Astrocyte of the spinal cord (primary cell): ENCODE measurements around the gene MMP17.

Source experiments
- DNase-seq: peaks from one replicate; pipeline ENCODE4 v3.0.0; 2011; ENCODE audit warnings: low read depth, low spot score
- H3K4me3 ChIP-seq: 2 replicates; pipeline ENCODE4 v1.5.1; 2011; ENCODE audit warnings: low read depth, mild to moderate bottlenecking, low read length, moderate library complexity
- in situ Hi-C: cut with HindIII; loops from 2 replicates; pipeline ENCODE4 v1.10.0; 2017; ENCODE audit warnings: low sequenced_read_pairs
- TF ChIP-seq, protein P1 (sequence below): IDR thresholded peaks from 2 replicates; pipeline ENCODE4 v1.5.1; 2012; ENCODE audit warnings: low read depth, mild to moderate bottlenecking, low read length, inconsistent platforms

Gene MMP17

DNA sequence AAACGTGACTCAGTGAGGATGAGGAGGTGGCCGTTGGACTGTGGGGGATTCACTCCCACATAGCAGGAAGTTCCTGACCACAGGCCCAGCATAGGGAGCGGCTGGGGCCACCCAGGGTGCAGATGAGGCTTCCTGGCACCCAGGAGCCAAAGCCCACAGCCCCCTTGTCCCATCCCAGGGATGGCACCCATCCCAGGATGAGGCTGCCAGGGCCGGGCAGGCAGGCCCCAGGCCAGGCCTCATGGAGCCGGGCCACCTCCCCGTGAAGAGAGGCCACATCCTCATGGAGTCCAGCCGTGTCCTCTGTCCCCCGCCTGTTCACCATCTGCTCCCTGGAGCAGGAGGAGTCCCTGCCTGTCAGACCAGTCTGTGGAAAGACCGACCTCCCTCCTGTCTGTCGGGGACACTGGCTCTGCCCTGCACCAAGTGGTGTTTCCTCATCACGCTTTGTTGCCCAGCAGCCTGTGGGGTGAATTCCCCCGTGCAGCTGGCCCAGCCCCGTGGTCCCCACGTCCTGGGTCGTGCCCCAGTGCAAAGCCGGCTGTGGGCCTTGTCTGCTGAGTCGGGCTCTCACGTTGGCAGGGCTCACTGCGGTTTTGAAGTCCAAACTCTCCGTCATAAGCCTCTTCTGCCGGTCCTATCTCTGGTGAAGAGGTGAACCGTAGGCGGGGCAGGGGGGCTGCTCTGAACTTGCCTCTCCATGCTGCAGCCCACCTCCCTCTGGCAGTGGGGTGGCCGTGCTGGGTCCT is 24.5 kb downstream of the MMP17 start:
- TF ChIP-seq, protein P1, sequence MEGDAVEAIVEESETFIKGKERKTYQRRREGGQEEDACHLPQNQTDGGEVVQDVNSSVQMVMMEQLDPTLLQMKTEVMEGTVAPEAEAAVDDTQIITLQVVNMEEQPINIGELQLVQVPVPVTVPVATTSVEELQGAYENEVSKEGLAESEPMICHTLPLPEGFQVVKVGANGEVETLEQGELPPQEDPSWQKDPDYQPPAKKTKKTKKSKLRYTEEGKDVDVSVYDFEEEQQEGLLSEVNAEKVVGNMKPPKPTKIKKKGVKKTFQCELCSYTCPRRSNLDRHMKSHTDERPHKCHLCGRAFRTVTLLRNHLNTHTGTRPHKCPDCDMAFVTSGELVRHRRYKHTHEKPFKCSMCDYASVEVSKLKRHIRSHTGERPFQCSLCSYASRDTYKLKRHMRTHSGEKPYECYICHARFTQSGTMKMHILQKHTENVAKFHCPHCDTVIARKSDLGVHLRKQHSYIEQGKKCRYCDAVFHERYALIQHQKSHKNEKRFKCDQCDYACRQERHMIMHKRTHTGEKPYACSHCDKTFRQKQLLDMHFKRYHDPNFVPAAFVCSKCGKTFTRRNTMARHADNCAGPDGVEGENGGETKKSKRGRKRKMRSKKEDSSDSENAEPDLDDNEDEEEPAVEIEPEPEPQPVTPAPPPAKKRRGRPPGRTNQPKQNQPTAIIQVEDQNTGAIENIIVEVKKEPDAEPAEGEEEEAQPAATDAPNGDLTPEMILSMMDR = no peak
- DNase-seq = no peak
- in situ Hi-C loops = no loop called here
- H3K4me3 ChIP-seq = no peak overlapping the region

DNA sequence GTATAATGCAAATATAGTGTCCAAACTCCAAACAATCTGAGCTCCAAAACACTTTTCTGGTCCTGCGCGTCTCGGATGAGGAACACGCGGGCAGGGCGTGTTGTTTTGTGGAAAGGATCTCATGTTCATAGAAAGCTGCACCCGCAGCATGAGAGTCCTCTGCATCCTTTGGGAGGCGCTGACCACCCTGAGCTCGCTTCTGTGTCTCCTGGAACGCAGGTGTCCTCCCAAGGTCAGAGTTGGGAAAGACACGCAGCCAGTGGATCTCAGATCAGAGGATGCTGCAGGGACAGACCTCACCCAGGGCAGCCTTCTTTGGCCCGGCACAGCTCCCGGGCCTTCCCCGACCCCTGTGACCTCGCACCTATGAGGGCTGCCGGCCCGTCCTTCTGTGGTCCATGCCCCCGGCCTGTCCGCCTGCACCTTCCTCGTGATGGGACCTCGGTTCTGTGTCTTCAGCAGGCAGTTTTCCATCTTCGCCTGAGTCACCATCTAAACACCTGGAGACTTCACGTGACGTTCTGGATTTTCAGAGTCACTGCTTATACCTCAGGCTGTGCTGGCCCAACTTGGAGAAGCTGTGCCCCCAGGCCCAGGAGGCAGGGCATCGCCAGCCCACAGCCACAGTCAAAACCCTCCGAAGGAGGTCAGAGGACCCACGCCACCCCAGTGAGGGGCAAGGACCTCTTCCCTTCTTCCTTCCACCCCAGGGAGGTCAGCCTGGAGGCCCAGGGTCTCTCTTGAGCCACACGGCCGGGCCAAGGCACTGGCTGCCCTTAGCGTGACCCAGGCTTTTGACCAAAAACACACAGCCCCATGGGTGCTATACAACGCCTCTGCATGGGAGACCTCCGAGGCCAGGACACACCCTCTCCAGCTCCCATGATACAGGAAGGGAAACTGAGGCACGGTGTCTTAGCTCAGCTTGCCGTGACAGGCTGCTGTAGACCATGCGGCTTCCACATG is 25.9 kb downstream of the MMP17 start:
- in situ Hi-C loops = no loop called here
- TF ChIP-seq, protein P1 = no peak
- H3K4me3 ChIP-seq = no peak overlapping the region
- DNase-seq = no peak

DNA sequence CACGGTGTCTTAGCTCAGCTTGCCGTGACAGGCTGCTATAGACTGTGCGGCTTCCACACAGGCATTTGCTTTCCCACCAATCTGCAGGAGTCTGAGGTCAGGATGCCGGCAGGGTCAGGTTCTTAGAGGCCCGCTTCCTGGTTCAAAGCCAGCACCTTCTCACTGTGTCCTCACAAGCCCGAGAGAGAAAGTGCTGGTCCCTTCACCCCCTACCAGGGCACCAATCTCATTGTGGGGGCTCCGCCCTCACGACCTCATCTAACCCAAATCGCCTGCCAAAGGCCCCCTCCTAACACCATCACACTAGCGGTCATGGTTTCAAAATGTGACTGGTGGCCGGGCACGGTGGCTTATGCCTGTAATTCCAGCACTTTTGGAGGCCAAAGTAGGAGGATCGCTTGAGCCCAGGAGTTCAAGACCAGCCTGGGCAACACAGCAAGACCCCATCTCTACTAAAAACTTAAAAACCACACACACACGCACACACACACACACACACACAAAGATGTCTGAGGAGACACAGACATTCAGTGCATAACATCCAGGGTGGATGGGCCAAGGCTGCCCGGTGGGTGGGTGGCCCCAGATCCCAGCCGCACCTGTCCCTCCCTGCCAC is 26.8 kb downstream of the MMP17 start:
- DNase-seq = no peak
- H3K4me3 ChIP-seq = no peak overlapping the region
- in situ Hi-C loops = no loop called here
- TF ChIP-seq, protein P1 = no peak

DNA sequence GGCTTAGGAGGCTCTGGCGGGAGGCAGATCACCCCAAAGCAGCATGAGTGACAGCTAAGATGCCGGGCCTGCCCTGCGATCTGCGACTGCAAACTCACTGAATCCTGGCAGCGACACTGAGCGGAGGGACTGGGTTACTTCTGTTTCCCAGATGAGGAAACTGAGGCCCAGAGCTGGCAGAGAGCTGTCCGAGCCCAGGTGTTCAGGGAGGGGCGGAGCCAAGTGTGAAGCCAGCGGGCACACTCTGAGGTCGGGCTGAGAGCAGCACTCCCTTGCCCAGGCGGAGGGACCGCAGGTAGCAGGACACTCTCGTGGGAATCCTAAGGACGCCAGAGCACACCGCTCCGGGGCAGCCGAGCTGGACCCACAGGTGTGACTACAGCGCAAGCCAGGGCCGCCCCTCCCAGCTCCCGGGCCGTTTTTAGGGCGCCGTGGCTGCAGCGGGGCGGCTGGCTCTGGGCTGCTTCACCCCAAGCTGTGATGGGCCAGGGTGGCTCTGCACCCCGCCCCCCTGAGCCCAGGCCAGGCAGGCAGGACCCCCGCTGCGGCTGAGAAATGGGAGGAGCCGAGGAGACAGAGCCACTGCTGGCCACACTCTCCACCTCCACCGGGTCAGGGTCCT is 27.4 kb downstream of the MMP17 start:
- no peak for DNase-seq
- in situ Hi-C loops = no loop called here
- H3K4me3 ChIP-seq = no peak overlapping the region
- TF ChIP-seq, protein P1 = no peak

DNA sequence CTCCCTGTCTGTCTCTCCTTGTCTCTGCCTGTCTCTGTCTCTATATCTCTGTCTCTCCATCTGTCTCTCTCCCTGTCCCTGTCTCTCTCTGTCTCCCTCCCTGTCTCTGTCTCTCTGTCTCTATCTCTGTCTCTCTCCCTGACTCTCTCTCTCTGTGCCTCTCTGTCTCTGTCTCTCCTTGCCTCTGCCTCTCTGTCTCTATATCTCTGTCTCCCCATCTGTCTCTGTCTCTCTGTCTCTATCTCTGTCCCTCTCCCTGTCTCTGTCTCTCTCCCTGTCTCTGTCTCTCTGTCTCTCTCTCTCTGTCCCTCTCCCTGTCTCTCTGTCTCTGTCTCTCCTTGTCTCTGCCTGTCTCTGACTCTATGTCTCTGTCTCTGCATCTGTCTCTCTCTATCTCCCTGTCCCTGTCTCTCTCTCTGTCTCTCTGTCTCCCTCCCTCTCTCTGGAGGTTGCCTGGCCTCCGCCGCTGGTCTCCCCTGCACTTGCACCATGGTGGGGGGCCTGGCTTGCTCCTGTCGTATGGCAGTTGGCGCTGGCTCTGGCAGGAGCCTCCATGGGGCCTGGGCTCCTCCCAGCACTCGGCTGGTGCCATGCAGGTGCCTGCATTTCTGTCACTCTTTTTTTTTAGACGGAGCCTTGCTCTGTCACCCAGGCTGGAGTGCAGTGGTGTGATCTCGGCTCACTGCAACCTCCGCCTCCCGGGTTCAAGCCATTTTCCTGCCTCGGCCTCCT is 28.3 kb downstream of the MMP17 start:
- DNase-seq = no peak
- TF ChIP-seq, protein P1 = no peak
- no peak overlapping the region for H3K4me3 ChIP-seq
- in situ Hi-C loops = no loop called here
